ENCODE measurements around the gene PEBP1. TPM values are rescaled to one million over a fixed set of nuclear protein-coding genes. Genes with fewer than 3 reads are reported as not detected.

The PEBP1 gene
- polyA plus RNA-seq = 702 and 777 TPM in 2 replicates
- 224 and 237 TPM in 2 replicates for polyA minus RNA-seq

DNA sequence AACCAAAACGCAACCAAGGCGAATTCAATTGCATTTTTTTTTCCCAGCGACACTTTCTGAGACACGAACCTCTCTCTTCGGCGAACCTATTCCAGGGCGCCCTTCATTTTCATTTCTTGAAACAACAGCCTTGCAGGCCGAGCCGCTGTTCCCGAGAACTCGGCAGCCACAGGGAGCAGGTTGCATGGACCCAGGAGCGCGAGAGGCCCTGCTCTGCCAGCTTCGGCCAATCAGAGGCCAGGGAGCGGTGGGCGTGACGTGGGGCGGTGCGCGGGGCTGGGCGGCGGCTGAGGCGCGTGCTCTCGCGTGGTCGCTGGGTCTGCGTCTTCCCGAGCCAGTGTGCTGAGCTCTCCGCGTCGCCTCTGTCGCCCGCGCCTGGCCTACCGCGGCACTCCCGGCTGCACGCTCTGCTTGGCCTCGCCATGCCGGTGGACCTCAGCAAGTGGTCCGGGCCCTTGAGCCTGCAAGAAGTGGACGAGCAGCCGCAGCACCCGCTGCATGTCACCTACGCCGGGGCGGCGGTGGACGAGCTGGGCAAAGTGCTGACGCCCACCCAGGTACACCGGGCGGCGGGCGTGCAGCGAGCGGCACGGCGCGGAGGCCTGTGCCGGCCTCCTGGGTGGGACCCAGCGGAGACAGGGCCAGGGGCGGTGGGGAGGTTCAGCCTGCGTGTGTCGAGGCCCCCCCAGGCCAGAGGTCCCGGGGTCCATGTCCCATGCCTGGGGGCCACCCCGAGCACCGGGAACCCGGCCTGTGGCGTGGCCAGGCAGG, at the start of gene PEBP1:
Gene PEBP1 (plus strand): TSS at position 337 of the 771 bp plus-strand sequence. CDS start 86 bp downstream, at position 423.
- Histone ChIP-seq H3K4me3 (ENCODE audit: low read length) (peak within 1 kb of the TSS; percentile 97), H3K27ac (ENCODE audit: low read length) (peak within 1 kb of the TSS; percentile 57), H3K36me3 (ENCODE audit: insufficient read depth, low read length) (peaks cover 5% of the 10 kb centered on the region), H2AFZ (ENCODE audit: low read depth, low read length) (peak within 1 kb of the TSS; percentile 78), H3F3A (ENCODE audit: insufficient read depth, low read length, poor library complexity, severe bottlenecking) (no peaks in the 10 kb centered on the region), H3K9me2 (ENCODE audit: insufficient read depth, low read length) (no peaks in the 10 kb centered on the region), H3K4me2 (ENCODE audit: low read length) (peak within 1 kb of the TSS; percentile 90), H3K9ac (ENCODE audit: low read length) (peak within 1 kb of the TSS; percentile 86), H3K79me2 (replicated peaks; ENCODE audit: insufficient read depth, low read length) (peaks cover 12% of the 10 kb centered on the region), H3K9me3 (ENCODE audit: low read length) (no peaks in the 10 kb centered on the region), H4K20me1 (ENCODE audit: insufficient read depth) (no peaks in the 10 kb centered on the region), H3K27me3 (ENCODE audit: insufficient read depth, low read depth, low read length) (no peaks in the 10 kb centered on the region)
- TF ChIP-seq EZH2 (IDR thresholded peaks at IDR 0.05; ENCODE audit: borderline replicate concordance, insufficient read depth, low read length, poor library complexity, severe bottlenecking) = no peak
- TF ChIP-seq POLR2AphosphoS5 (IDR thresholded peaks at IDR 0.05) = peak; percentile 96
- TF ChIP-seq, protein P1, sequence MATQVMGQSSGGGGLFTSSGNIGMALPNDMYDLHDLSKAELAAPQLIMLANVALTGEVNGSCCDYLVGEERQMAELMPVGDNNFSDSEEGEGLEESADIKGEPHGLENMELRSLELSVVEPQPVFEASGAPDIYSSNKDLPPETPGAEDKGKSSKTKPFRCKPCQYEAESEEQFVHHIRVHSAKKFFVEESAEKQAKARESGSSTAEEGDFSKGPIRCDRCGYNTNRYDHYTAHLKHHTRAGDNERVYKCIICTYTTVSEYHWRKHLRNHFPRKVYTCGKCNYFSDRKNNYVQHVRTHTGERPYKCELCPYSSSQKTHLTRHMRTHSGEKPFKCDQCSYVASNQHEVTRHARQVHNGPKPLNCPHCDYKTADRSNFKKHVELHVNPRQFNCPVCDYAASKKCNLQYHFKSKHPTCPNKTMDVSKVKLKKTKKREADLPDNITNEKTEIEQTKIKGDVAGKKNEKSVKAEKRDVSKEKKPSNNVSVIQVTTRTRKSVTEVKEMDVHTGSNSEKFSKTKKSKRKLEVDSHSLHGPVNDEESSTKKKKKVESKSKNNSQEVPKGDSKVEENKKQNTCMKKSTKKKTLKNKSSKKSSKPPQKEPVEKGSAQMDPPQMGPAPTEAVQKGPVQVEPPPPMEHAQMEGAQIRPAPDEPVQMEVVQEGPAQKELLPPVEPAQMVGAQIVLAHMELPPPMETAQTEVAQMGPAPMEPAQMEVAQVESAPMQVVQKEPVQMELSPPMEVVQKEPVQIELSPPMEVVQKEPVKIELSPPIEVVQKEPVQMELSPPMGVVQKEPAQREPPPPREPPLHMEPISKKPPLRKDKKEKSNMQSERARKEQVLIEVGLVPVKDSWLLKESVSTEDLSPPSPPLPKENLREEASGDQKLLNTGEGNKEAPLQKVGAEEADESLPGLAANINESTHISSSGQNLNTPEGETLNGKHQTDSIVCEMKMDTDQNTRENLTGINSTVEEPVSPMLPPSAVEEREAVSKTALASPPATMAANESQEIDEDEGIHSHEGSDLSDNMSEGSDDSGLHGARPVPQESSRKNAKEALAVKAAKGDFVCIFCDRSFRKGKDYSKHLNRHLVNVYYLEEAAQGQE (IDR thresholded peaks at IDR 0.05; ENCODE audit: borderline replicate concordance) = peak; percentile 88
- peak; percentile 95 for TF ChIP-seq MXI1 (conservative IDR thresholded peaks at IDR 0.05; ENCODE audit: poor library complexity, severe bottlenecking)
- TF ChIP-seq RAD21 (conservative IDR thresholded peaks at IDR 0.05) = peak; percentile 64
- TF ChIP-seq CTCF (IDR thresholded peaks at IDR 0.05; ENCODE audit: poor library complexity, severe bottlenecking) = peak; percentile 51
- peak; percentile 83 for TF ChIP-seq TAF1 (IDR thresholded peaks at IDR 0.05; ENCODE audit: low read depth)
- TF ChIP-seq SMC3 (conservative IDR thresholded peaks at IDR 0.05; ENCODE audit: poor library complexity) = peak; percentile 68
- TF ChIP-seq EP300 (conservative IDR thresholded peaks at IDR 0.05; ENCODE audit: poor library complexity, severe bottlenecking) = peak; percentile 23

DNA sequence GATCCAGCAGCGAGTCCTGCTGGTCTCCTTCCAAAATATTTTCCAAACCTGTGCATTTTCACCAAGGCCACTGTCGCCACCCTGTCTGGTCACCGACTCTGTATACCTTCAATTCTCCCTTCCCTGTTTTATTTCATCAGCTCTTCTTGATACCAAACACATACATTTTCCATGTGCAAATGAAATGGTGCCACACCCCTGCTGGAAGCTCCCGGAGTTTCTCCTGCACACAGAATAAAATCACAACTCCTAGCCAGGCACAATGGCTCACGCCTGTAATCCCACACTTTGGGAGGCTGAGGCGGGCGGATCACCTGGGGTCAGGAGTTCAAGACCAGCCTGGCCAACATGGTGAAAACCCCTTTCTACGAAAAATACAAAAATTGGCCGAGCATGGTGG, 46.1 kb upstream of the PEBP1 start:
- TF ChIP-seq EP300 (conservative IDR thresholded peaks at IDR 0.05; ENCODE audit: poor library complexity, severe bottlenecking) = no peak
- TF ChIP-seq EZH2 (IDR thresholded peaks at IDR 0.05; ENCODE audit: borderline replicate concordance, insufficient read depth, low read length, poor library complexity, severe bottlenecking) = no peak
- H3K4me3 ChIP-seq (ENCODE audit: low read length) = no peak overlapping the region
- H3K79me2 ChIP-seq (replicated peaks; ENCODE audit: insufficient read depth, low read length) = no peaks in the 10 kb centered on the region
- H3K27me3 ChIP-seq (ENCODE audit: insufficient read depth, low read depth, low read length) = no peaks in the 10 kb centered on the region
- H3K9me3 ChIP-seq (ENCODE audit: low read length) = no peaks in the 10 kb centered on the region
- H3K9me2 ChIP-seq (ENCODE audit: insufficient read depth, low read length) = no peaks in the 10 kb centered on the region
- H3K9ac ChIP-seq (ENCODE audit: low read length) = no peak overlapping the region
- no peak overlapping the region for H3K27ac ChIP-seq (ENCODE audit: low read length)
- no peaks in the 10 kb centered on the region for H3F3A ChIP-seq (ENCODE audit: insufficient read depth, low read length, poor library complexity, severe bottlenecking)
- H2AFZ ChIP-seq (ENCODE audit: low read depth, low read length) = no peak overlapping the region
- no peak overlapping the region for H3K4me2 ChIP-seq (ENCODE audit: low read length)
- H3K36me3 ChIP-seq (ENCODE audit: insufficient read depth, low read length) = no peaks in the 10 kb centered on the region
- no peaks in the 10 kb centered on the region for H4K20me1 ChIP-seq (ENCODE audit: insufficient read depth)
